Stimulated activated CD4-positive, alpha-beta T cell treated with anti-CD3 and anti-CD28 coated beads, Interleukin-4, amount 100 ng/mL, for 24 hours (primary cell): ENCODE results near the gene PGS1.

Source experiments
- DNase-seq: peaks from one replicate; pipeline ENCODE4 v3.0.0-alpha.2; 2020

Gene PGS1

GRCh38 chr17:78391843-78392242 lies 13.4 kb downstream of the PGS1 start:
- no peak for DNase-seq

- no peak for DNase-seq
These were observed 13.8 kb downstream of the PGS1 start for GRCh38 chr17:78392295-78392694.

DNA sequence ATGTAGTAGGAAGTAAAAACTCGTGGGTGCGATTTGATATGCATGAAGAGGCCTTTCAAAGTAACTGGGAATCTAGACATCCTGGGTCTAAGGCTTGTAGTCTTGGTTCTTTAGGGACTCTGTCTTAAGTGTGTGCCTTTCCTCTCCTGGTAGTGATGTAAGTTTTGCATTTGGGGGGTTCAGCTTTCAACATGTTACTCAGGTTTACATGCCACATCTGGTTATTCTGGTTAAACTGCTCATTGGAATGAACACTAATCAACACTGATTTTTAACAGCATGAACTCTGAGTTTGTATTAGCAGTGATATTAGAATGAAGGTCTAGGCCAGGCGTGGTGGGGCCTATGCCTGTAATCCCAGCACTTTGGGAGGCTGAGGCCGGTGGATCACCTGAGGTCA lies 15.1 kb downstream of the PGS1 start:
- no peak for DNase-seq

- no peak for DNase-seq
These were observed 15.8 kb downstream of the PGS1 start for GRCh38 chr17:78394209-78394608.

GRCh38 chr17:78395155-78395554 lies 16.7 kb downstream of the PGS1 start:
- DNase-seq = no peak

GRCh38 chr17:78396441-78397337 lies 18.2 kb downstream of the PGS1 start:
- DNase-seq = no peak

- no peak for DNase-seq
These were observed 19.2 kb downstream of the PGS1 start for GRCh38 chr17:78397681-78398101.

GRCh38 chr17:78398390-78398789 lies 19.9 kb downstream of the PGS1 start:
- DNase-seq = no peak

- no peak for DNase-seq
These were observed 20.7 kb downstream of the PGS1 start for GRCh38 chr17:78399028-78399692.

DNA sequence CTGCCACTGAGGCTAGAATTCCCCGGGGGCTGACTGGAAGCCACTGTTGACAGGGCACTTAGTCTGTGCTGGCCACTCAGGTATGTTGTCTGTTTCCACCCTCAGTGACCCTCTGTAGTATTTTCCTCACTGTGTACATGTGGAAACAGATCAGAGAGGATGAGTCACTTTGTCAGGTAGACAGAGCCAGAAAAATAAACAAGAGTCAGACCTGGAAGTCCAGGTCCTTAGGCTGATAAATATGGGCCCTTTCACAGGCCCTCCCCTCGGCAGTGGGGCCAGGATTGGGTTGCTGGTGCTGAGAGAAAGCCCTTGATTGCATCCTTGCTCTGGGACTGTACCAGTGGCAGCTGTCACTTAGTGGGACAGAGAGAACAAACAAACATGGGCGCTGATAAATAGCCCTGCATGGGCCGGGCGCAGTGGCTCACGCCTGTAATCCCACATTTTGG lies 21.3 kb downstream of the PGS1 start:
- DNase-seq = no peak

- no peak for DNase-seq
These were observed 22.3 kb downstream of the PGS1 start for GRCh38 chr17:78400581-78401240.

- DNase-seq = no peak
These were observed 22.8 kb downstream of the PGS1 start for GRCh38 chr17:78401246-78401645.

DNA sequence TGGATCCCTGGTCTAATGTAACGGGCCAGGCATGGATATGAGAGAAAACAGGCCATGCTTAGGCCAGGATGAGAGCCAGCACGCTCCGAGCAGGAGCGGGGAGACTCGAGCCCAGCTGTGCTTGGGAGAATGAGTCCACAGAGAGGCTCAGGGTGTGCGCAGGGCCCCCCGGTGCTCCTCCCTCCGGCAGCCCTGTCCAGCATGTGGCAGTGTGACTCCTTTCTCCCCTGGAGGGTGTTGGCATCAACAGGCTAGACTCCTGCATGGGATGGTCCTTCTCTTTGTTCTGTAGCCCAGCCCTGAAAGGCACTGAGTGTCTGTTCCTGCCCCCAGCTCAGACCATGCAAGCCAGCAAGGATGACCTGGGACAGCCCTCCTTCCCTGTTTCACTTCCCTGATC lies 23.4 kb downstream of the PGS1 start:
- no peak for DNase-seq

- no peak for DNase-seq
These were observed 25.4 kb downstream of the PGS1 start for GRCh38 chr17:78403822-78404221.

- no peak for DNase-seq
These were observed 27.9 kb downstream of the PGS1 start for GRCh38 chr17:78406396-78406795.

DNA sequence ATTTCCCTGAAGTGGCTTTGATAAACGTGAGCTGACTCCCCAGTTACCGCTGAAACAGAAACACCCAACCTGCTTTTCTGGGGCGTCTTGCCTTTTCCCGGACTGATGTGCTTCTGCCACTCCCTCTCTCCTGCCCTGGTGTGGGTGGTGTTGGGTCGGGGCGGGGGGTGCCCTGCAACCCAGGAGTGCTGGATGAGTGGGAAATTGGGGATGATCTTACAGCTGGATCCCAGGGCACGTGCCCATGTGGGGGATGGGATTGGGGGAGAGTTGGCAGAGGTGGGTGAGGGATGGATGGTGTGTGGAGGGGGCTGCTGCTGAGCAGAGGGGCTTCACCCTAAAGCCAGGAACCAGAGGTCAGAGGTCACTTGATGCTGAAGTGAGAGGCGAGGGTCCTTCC lies 28.5 kb downstream of the PGS1 start:
- DNase-seq = no peak

- no peak for DNase-seq
These were observed 29.0 kb downstream of the PGS1 start for GRCh38 chr17:78407387-78408000.

DNA sequence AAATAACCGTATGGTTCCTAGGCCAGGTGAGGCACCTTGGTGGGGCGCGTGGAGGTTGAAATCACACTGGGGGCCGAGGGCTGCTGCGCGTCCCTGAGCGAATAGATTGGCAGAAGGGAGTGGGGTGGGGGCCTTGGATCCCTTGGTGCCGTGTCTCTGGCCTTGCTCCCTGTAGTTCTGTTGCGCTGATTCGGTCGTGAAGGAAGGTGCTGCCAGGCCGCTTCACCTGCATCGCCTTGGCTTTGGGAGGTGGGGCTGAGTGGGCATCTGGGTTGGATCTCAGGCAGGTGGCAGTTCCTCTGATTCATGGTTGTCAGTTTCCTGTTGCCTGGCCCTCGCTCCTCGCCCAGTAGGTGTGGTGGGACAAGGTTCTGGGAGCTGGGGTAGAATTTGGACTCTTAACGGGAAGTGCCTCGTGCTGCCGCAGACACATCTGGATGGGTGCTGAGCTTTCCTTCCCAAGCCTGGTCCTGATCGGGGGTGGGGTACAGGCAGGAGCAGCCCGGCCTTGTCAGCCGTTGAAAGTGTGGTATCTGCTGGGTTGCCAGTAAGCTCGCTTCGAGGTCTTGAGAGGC lies 30.1 kb downstream of the PGS1 start:
- no peak for DNase-seq

GRCh38 chr17:78409191-78409928 lies 30.9 kb downstream of the PGS1 start:
- DNase-seq = no peak

DNA sequence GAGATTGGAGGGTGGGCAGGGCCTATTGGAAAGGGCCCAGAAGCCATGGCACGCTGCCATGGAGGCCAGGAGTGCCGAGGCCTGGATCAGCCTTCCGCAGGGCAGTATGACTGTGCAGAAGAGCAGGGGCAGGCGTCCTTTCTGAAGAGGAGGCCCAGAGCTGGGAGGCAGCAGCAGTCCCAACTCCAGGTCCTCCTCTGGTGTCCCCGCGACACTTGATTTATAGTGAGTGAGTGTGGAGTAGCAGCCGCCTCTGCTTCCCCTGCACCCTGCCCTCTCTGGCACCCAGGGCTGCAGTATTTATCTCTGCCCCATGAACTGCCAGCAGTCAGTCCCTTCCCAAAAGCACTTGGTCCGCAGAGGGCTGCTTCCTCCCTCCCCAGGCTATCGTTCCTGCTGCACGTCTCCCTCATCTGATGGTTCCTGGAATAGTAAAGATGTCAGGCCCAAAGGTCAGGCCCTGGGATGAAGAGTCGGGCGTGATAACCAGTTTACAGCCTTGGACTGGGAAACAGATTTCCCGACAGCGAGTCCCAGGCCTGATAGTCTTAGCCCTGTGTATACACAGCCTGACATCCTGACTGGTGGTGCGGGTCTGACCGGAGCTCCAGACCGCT lies 32.9 kb downstream of the PGS1 start:
- DNase-seq = no peak

DNA sequence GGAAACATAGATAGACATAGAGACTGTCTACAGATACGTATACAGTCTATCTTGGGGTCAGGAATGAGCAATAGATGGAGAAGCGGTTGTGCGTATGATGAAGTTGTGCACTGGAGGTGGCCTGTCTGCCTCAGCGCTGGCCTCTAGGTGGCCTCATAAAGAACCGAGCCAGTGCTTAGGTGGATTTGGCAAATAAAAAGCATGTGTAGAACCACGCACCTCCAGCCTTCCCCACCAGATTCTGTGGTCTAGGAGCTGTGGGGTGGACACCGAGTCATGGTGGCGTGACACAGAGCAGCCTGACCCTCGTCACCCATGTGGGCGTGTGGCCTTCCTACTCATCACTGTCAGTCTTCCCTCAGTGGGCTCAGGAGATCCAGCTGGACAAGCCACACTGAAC lies 34.0 kb downstream of the PGS1 start:
- peak; percentile 48 for DNase-seq
